GM19240 (cell line): ENCODE results near the gene TDRD12.
"Not testable (repeated sequence)": the region's sequence is repeated elsewhere in the genome, so short reads cannot be mapped to it uniquely, and the experiment has no call there.

Experiments used
- DNase-seq: peaks from one replicate; pipeline ENCODE4 v3.0.0; 2011; ENCODE audit warnings: low spot score; ENCODE audit not compliant: insufficient read length

Gene TDRD12

DNA sequence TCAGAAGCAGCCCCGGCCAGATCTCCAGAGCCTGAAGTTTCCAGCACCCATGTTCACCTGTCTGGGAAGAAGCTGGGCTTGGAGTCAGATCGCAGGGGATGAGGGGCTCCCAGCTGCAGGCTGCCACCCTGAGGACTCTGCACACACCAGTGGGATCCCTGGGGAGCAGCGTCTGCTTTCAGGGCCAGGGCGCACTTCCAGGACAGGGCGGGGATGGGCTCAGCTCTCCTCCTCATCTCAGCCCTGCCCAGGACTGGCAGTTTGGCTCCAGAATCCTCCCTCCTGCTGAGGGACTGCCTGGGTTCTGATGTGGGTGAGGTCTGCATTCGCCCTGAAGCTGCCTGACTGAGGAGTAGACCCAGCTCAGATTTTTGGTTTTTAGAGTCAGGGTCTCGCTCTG lies 146.5 kb downstream of the TDRD12 start:
- DNase-seq, result no peak

- DNase-seq, result no peak
Observed at GRCh38 chr19:32866564-32867265, 147.1 kb downstream of the TDRD12 start.

- DNase-seq, result not testable (repeated sequence)
Observed at GRCh38 chr19:32867436-32867835, 147.9 kb downstream of the TDRD12 start.

DNA sequence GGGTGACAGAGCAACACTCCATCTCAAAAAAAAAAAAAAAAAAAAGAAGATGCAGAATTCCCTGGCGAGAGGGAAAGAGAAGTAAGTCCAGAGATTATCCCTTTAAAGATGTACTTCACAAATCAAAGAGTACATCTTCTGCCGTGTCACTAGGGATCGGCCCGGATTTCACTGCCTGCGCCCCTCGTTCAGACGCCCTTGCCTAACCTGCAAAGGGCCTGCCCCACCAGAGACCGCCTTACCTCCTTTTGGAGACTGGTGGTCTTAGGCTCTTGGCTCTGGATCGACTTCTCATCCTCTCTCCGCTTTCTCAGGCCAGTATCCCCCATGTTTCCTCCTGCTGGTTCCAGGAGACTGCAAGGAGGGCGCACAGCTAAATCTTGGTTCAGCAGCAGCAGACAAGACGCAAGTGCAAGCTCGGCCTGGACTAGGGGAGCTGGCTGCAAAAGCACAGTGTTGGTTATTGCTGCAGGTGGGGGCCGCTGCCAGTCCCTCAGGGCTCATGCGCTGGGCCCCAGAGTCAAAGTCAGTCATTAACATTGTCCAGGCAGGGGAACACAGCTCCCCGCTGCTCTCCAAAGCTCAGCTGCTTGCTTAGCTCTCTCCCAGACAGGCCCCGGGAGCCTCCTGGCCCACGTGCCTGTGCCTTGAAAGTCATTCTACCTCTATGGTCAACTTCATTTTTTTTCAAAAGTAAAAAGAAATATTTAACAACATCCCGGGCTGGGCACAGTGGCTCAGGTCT lies 148.8 kb downstream of the TDRD12 start:
- DNase-seq, result no peak

DNA sequence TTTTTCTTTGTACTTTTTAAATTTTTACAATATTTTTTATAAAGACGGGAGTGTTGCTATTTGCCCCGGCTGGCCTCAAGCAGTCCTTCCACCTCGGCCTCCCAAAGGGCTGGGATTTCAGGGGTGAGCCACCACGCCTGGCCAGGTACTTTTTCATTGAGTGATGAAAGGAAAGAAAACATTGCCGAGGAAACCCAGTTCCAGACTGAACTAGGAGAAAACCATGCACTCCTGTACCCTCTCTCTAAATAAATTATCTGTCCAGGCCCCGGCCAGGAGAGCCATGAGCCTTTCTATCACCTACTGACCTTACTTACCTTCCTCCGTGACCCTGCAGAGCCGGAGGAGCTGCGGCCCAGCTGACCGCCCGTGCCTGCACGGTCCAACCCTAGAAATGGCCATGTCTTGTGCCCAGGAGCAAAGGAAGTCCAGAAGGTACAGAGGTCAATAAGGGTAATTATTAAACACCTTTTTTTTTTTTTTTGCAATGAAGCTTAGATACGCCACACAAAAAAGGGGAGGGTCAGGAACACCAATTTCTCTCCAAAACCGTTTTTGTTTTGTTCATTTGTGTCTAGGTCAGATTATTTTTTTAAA lies 149.9 kb downstream of the TDRD12 start, which contains the start of gene SLC7A9:
Gene SLC7A9, minus strand, starts transcription at position 399 of the 597 bp plus-strand sequence. CDS start 1,233 bp downstream, outside the sequence.
- no peak for DNase-seq

DNA sequence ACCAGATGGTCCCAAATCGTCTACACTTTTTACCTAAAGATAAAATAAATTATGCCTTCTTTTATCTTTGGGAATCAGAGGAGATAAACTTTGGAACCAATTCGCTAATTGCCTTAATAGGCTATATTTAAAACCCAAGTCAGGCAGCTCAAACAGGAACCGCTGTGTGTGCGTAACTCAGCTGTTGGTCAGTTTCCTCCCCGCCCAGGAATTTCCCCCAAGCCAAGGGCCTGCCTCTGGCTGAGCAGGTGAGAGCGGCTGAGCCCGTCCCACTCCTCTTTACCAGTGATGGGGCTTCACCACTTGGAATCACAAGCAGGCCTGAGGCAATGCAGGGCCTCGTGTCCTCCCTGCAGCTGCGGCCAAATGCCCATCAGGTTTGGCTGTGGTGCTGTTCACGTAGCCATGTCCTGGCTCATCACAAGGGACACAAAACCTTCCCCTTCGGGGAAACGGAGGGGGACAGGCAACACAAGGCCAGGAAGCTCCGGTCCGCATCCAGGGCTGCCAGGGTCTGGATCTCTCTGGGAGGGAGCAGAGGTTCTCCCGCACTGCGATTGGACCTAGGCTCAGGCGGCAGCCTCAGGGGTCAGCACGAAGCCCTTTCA lies 150.5 kb downstream of the TDRD12 start:
- DNase-seq, result no peak

DNA sequence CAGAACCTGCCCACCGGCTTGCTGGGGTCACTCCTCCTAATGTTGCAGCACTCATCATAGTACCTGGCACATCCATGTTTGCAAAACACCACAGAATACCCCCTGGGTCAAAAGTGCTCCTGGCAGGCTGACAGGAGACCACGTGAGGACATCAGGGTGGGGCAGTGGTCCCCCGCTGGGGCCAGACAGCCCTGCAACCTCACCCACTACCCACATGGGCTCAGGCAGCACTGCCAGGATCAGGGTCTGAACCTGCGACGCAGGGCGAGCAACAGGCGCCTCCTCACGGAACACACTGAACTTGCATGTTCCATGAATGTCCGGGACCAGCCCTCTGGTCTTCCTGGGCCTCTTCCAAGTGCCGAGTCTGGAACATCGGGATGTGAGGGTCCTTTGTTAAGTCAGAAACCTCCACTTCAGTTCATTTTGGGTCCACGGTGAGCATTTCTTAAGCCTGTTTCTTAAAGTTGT lies 151.4 kb downstream of the TDRD12 start:
- no peak for DNase-seq

DNA sequence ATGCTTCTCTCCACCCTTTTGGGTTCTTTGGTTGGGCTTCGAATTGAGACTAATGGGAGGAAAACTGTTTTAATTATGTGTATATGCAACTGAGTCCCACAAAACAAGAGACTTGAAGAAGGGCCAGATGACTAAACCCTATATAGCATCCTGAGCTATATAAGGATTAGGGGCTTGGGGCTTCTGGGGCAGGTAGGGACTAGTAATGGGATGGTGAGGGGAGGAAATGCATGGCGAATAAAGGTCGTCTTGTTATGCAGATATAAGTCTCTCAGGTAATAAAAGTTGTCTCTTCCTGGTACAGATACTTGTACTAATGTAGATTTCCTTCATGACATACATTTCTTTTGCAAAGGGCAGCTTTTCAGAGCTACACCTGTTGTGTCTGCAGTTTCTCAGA lies 152.8 kb downstream of the TDRD12 start:
- DNase-seq, result no peak

- no peak for DNase-seq
Observed at GRCh38 chr19:32873247-32873959, 153.8 kb downstream of the TDRD12 start.

- no peak for DNase-seq
Observed at GRCh38 chr19:32874605-32875004, 155.0 kb downstream of the TDRD12 start.

DNA sequence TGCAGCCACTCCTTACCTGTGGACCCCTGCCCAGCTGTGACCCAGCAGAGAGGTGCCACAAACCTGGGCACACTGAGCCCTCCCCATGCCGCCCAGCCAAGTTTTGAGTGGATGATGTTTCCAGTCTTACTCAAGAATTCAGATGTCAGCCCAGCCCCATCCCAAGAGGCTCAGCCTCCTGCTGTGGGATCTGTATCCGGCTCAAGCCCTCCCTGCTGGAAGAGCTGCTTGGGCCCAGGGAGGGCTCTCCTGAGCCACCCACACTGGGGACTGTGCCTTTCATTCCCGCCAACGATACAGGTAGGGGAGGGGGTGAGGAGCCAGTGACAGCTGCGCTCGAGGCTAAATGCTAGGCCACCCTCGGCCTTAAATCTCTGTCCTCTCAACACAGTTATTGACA lies 155.9 kb downstream of the TDRD12 start:
- DNase-seq, result no peak

DNA sequence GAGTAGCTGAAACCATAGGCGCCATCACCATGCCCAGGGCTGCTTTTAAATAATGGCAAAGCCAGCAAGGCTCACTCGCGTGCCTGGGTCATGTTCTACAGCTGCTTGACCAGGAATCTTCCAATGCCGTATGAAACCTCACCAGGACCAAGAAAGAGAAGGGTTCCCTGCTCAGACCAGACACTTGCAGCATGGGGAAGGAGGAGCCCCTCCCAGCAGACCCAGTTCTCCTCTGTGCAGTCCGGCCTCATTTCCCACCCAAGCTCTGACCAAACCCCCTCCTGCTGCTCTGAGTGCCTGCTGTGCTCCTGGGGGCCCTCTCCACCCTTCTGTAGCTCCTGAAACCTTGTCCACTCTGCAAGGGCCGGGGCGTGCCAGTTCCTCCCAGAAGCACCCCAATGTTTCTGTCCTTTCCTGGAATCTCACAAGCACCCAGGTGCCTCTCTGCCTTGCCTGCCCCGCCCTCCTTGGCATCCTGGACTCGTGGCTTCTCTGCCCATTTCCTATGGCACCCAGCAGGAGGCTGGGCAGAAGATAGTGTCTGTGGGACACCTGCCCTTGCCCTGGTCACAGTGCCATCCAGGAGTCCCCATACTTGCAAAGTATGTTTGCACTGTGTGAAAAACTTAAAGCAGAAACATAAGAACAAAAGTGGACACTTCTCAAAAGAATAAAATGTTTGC lies 156.8 kb downstream of the TDRD12 start:
- no peak for DNase-seq

- no peak for DNase-seq
Observed at GRCh38 chr19:32876919-32877285, 157.3 kb downstream of the TDRD12 start.
